Activated CD4-positive, alpha-beta T cell treated with anti-CD3 and anti-CD28 coated beads for 1 hour (primary cell): ENCODE results near the gene ARAP2.

Experiments used
- DNase-seq: peaks from one replicate; pipeline ENCODE4 v3.0.0-alpha.2; 2020

ARAP2 gene

DNA sequence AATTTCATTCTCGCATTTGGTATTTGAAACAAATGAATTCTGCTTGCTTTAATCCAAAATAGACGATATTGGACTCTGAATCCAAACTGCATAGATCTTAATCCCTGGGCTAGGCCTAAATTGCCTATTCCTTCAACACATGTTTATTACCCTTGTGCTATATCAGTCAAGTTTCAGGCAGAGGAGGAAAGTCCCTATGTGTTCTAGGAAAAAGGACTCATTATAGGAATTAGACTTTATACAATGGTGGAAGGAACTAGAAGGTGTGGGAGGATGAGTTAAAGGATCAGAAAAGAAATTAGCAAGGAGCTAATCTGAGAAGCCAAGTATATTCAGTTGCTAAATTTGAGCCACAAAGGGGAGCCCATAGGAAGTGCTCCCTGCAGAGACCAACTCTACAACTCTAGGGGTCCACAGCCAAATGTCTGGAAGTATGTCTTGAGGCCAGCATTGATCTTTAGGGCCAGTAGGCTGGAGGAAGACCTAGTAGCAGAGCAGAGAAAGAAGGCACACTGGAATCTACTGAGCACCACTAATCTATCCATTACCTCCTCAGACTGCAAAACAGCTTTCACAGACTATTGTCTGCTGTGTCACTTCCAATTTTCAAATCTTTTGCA is 20.0 kb upstream of the ARAP2 start:
- no peak for DNase-seq

DNA sequence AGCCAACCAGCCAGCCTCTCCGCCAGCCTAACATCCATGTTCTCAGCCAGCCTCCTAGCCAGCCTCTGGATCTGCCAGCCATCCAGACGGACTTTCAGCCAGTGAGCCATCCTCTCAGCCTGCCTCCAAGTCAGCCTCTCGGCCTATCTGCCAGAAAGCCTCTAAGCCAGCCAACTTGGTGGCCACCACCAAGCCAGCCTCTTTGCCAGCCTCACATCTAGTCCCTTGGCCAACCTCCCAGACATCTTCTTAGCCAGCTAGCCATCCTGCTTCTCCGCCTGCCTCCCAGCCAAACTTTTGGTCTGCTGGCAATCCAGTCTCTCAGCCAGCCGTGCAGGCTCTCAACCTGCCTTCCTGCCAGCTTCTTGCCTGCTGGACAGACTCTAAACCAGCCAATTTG is 16.4 kb upstream of the ARAP2 start:
- DNase-seq = no peak

DNA sequence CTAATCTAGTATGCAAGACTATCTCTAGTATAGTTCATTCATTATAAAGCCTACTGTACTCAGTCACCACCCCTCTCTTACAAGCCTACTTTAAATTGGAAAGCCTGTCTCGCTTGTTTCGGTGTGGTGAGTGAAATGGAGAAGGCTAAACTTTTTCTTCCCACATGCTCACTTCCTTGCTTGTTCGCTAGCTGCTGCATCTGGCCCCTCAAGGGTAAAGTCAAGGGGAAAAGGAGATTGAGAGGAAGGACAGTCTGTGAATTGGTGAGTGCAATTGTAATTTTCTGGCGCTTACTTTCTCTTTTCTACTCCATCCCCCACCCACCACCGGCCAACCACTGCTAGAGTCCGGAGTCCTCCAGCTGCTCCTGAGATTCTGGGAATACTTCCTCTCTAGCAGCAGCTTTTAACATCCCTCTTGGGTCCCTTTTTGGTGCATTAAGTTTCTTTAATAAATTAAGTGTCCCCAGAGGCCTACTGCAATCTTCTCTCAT is 12.1 kb upstream of the ARAP2 start:
- DNase-seq = no peak

DNA sequence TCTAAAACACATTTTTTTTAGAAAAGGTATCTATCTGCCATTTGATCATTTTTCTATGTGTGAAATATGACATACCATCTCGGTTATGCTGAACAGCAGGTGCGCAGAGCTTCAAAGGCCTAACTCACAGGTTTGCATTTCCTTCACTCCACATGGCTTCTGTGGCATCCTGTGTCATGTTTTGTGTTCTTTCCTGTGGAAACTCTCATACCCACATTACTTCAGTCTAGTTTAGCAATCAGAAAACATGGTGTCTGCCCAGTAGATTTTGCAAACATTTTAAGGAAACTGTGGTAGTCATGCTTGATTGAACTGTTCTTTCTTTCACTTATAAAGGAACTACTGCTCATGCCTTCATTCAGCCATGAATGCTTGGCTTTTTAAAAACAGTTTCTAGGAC is 11.3 kb upstream of the ARAP2 start:
- peak; percentile 44 for DNase-seq

DNA sequence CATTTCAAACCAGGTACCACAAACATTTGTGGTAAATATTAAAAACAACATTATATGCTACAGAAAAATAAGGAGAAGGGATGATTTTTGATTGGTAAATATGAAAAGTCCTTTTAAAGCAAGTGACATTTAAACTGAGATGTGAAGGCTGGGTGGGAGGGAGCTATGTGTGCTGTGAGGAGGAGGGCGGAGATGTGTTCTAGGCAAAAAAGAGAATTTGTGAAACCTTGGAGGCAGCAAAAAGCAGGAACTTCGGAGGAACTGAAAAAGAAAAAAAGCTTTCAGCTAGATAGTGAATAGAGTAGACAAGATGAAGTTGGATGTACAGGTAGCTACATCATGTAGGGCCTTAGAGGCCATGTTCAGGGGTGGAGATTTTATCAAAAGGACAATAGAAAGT is 10.1 kb upstream of the ARAP2 start:
- DNase-seq = no peak

DNA sequence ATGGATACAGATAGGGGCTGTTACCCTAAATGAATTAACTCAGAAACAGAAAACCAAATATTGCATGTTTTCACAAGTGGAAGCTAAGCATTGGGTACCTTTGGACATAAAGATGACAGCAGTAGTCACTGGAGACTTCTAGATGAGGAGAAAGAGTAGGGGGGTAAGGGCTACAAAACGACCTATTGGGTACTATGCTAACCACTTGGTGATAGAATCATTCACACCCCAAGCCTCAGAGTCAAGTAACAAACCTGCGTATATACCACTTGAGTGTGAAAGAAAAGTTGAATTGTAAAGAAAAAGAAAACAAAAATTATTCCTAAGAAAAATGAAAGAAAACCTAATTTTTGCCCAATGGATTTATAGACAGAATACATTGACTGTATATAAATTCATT is 7.7 kb upstream of the ARAP2 start:
- DNase-seq = no peak

DNA sequence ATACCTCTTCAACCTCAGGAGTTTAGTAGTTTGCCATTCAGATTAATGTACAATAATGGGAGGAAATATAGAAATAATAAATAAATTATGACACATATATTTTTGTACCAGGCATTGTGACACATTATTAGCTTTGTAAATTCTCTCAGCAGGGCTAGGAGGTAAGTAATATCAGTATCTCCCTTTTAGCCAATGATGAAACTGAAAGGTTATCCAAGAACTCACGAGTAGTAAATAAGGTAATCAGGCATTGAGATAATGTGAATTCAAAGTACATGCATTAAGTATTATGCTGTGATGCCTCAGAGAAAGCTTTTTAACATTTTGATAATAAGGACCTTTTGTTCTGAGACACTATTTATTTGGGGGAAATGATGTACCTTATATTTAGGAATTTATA is 5.3 kb upstream of the ARAP2 start:
- no peak for DNase-seq

DNA sequence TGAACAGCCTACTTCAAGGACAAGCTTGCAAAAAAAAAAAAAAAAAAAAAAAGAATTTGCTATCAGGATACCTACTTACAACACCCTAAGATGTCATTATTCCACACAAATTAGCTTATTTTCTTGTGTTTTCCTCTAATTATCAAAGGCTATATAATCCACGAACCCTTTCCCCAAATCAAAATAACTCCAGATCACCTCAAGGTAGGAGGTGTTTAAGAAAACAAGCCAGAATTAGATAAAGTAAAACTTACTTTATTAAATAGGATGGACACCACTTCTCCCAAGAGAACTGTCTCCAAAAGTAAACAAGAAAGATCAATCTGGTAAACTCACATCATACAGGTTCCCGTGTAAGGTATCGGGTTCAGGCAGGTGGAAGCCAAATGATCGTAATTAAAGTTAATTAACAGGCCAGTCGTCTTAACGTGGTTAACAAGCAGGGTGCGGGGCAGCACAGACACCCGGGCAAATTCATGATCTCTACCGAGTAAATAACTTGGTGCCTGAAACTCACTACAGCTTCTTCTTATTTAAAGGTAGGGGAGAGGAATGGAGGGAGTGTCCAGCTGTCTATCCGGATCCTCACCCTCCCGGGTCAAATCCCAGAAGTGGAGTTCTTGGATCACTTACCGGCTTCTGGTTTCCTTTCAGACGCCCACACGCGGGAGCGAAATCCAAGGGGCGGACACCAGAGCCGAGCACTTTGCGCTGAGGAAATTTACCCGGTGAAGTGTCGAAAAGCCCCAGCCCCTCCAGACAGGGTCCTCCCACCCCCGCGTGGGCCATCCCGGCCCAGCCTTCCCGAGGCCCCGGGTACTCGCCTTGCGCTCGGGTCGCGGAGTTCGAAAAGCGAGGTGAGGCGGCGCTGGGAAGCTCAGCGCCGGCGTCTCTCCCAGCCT is 708 bp downstream of the ARAP2 start:
- no peak for DNase-seq

DNA sequence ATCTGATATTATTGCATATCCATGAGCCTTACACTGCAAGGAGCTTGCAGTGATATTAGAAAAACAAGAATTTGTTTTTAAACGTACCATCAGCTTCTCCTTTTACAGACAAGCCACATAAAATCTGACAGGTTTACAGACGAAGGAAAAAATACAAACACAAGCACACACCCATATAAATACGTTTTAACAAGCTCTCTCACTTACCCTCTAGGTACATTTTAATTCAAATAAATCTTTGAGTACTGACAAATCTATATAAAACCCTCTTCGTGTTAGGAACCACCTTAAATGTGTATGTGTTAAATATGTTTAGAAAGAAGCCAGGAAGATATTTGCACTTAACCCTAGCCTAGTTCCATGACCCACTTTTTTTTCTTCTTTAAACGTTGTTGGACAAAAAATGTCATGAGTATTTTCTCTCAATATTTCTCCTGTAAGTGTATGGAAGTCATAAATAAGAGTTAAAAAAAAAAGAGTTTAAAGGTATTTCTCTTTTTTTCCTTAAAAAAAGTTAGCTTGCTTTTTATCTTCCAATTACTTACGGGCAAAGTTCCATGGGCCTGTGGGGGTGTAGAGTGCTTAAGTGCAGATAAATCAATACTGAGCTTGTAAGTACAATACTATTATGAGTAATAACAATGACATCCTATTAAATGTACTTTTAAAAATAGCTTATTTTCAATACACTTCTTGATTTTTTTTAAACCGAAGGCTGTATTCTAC is 1.5 kb downstream of the ARAP2 start:
- DNase-seq = no peak

DNA sequence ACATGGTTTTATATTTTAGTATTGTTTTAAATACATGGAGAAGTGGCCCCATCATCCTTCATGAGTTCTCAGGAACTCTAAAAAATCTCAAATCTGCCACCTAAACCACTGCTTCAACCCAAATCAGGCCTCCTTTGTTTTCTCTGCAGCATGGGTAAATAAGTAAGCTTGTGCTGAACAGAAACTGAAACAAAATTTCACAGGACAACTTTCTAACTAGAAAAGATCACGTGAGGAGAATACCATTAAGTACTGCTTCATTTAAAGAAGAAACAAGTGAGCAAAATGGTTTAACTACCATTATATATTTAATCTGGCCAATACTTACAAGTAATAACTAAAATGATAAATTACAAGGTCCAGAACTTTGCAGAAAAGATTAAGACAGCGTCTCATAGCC is 2.5 kb downstream of the ARAP2 start:
- no peak for DNase-seq

DNA sequence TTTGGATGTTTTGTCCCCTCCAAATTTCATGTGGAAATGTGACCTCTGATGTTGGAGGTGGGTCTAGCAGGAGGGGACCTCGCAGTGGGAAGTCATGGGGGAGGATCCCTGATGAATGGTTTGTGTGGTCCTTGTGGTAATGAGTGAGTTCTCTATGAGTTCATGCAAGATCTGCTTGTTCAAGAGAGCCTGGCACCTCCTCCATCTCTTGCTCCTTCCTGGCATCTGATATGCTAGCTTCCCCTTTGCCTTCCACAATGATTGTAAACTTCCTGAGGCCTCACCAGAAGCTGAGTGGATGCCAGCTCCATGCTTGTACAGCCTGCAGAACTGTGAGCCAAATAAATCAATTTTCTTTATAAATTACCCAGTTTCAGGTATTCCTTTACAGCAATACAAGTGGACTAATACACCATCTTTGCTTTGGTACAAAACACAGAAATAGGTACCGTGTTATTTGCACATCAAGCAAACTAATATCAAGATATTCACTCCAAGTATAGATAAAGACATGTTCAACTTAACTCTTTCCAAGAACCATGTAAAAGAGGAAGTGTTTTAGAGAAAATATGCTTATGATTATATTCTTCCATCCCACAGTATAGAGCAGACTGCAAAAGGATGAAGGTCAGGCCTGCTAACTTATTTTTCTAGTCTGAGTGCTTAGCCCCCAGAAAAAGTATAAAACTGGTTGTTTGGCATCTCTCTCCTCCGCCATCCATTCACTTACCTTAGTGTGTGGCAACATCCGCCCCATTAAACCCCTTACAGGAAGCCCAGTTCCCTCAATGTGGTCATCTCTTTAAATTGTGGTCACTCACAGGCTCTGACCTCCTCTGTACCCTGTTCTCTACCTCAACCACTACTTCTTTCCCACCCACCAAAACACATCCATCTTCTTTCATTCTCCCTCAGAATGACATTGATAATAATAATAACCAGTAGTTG is 6.7 kb downstream of the ARAP2 start:
- DNase-seq = no peak

DNA sequence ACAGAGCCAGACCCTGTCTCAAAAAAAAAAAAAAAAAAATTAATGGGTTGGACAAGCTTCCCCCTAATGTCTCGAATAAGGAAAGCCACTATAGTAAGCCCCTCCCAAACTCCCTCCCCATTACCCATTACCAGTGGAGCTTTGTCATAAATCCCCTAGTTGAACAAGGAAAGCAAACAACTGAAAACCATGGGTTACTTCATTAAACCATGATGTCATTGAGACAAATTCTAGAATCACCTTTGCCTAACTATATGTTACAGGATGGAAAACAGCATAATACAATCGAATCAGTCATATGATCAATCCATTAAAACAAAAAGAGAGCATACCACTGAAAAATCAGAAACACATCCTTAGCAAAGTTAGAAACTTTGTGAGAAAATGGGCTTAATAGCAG is 8.2 kb downstream of the ARAP2 start:
- no peak for DNase-seq

DNA sequence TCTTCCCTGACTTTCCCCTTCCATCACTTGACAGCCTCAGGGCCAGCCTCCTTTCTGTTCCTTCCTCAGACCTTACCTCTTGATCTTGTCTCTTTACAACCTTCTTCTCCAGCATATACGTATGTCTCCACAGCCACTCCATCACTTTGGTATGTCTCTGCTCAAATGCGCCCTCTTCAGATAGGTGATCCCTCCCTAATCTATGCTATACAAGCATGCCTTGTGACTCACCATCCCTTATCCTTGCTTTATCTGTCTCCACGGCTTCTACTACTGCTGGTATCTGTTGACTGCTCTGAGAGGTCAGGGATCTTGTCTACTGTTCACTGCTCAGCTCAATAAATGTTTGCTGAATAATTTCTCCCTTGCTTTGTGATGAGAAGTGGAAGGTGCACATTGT is 9.0 kb downstream of the ARAP2 start:
- DNase-seq = no peak

DNA sequence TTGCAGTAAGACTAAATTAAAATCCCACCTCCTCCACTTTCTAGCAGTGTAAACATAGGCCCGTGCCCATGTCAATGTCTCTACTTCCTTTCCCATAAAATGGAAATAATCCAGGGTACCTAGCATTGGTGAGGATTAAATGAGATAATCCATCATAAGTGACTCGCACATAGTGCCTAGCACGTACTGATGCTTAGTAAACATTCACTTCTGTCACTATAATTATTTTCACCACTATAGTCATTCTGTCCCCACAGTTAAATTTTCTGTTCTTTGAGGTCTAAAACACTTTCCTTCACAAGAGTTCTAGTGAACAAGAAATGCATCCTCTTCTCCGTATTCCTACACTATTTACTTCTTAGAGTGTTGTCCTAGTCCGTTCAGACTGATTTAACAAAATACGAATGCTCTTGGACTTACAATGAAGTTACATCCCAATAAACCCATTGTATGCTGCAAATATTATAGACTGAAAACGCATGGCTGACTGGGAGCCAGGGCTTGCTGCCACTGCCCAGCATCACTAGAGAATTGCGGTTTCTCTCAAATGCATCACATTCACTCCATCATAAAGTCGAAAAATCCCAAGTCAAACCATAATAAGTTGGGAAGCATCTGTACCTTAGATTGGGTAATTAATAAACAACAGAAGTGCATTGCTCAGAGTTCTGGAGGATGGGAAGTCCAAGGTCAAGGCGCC is 10.6 kb downstream of the ARAP2 start:
- DNase-seq = no peak

DNA sequence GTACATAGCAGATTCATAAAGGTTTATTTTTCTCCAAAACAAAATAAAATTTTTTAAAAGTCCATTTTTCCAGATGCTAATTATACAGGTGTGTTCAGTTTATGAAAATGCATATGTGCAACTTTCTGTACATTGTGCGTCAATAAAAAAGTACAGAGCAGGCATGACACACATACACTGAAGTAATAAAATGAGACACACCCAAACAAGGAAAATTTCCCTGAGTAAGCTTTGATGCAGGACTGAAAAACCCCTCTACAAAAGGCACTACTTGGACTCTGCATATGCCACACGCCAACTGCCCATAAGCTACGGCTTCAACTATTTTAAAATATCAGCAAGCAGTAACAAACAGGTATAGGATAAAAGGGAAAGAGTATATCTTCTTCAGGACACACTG is 13.8 kb downstream of the ARAP2 start:
- no peak for DNase-seq

DNA sequence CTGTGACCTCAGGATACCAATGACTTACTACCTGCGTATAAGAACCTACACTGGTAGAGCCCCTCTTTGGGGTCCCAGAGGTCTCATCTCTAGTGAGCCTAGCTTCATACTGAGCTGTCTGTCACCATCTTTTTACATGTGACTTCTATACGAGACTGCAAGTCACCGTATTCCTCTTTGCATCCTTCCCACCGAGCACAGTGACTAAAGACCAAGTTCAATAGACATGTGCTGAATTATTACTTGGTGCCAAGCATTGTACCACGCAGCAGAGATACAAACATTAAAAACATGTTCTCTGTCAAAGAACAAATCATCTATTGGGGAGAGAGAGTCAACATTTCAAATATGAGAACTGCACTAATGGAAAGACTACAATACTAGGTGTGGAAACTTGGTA is 16.4 kb downstream of the ARAP2 start:
- no peak for DNase-seq

DNA sequence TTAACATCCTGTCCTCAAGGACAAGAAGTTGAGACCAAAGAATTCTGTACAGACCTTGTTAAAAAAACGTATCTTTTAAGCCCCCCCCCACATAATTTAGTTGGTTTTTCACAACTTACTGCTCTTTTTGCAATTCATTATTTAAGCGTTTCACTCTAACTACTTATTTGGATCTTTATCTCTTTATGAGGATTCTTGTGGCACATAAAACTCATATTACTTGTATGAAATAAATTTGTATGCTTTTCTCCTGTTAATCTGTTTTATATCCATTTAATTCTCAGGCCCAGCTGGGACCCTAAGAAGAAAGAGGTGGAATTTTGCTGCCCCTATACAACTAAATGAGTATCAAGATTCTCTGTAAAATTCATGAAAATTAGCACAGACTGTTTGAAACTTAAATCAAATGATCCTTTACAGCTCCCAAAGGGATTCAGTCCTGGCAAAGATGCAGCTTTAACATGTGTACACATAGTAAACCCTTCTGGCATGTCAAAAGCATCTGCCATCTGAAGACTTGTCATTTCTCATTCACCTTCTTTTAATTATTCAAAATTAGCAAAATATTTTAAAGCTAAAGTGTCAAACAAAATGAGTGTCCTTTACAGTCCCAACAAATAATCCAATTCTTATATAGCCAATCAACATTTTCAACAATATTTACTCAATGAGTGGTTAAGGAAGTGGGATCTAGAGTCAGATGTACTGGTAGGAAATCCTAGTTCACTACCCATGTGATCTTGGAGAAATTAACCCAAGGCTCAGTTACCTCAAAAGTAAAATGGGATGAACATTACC is 17.7 kb downstream of the ARAP2 start:
- DNase-seq = no peak

DNA sequence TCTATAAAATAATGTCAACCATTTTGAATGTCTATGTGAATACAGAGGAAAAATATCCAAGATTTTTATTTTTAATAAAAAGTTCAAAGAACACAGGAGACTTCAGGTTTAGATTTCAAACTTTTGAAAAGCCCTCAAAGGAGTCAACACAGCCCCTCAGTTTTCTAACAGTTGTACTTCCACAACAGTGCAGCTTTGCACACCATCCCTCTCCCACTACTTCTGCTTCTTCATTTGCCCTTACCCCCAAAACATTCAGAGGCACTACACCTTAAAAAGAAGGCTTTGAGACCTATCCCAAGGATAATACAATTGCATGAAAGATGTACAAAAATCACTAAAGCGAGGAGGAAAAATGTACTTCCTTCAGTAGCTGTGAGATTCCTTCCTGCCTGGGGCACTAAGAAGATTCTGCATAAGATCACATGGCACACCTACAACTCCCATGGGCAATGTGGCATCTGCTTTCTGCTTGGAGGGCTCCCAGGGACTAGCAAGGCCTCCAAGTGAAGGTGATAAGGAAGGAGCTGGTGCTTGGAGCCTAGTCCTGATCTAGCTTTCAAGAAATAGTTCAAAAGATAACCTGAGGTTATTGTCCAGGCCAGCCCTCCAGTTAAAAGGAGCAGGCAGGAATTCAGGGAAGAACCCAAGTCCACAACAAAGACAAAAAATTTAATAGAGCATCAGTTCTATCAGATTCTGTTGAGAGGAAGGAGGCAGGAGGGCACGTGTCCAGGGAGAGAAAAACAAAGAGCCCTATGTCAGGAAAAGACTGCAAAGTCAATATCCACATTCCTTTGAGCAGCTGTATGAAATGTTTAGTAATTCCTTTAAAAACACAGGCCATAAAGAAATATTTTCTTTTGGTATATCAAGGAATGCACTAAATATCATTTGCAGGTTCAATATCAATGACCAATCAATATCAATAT is 19.1 kb downstream of the ARAP2 start:
- no peak for DNase-seq

DNA sequence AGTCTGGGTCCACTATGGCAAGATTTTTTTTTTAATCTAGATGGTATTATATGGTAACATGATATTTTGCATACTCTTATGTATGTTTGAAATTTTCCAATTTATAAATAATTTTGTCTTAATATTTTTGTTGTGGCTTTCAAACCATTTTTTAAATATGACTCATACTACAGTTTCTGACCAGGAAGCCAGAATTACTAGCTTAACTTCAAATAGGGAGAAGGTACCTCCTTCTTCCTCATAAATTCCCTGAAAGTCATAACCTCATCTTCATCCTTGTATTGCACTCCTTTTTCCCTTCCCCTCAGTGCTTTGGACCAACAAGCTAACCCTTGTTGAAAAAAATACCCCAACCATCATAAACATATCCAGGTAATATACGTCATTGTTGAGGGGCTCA is 21.6 kb downstream of the ARAP2 start:
- no peak for DNase-seq

DNA sequence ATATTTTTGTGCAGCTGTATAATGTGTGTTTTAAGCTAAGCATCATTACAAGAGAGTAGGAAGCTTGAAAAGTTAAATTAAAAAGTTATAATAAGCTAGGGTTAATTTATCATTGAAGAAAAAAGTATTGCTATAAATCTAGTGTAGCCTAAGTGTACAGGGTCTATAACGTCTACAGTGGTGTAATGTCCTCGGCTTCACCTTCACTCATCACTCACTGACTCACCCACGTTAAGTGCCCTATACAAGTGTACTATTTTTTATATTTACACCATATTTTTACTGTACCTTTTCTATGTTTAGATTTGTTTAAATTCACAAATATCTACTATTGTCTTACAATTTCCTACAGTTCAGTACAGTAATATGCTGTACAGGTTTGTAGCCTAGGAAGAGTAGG is 23.5 kb downstream of the ARAP2 start:
- DNase-seq = no peak
